Measurements from ENCODE around the gene TBX18.

GRCh38 chr6:84777888-84778287 is 13.5 kb upstream of the TBX18 start:
- TF ChIP-seq CTCF (conservative IDR thresholded peaks at IDR 0.05) = no peak
- no peak for TF ChIP-seq ZFX (IDR thresholded peaks at IDR 0.05)

All from C4-2B (cell line).